ENCODE results near the gene SRRM3.
A peak's percentile ranks its signal among the peaks of the same experiment; 100 is the strongest.

SRRM3 gene

GRCh38 chr7:76302347-76303201 is 100.9 kb downstream of the SRRM3 start, which contains the start of gene HSPB1 (continued):
- TF ChIP-seq EGR2 (tag by site-specific recombination; IDR thresholded peaks at IDR 0.05; ENCODE audit: low read depth) (0 out of 2 replicates have a peak, but pooled peaks have one; percentile 31), ZNF341 (tag by site-specific recombination; IDR thresholded peaks at IDR 0.05; ENCODE audit: low read depth) (no peak), SP2 (tag by site-specific recombination; IDR thresholded peaks at IDR 0.05) (peak; percentile 54), ZFHX2 (tag by site-specific recombination; conservative IDR thresholded peaks at IDR 0.05) (peak; percentile 43)
- TF ChIP-seq, protein P1, sequence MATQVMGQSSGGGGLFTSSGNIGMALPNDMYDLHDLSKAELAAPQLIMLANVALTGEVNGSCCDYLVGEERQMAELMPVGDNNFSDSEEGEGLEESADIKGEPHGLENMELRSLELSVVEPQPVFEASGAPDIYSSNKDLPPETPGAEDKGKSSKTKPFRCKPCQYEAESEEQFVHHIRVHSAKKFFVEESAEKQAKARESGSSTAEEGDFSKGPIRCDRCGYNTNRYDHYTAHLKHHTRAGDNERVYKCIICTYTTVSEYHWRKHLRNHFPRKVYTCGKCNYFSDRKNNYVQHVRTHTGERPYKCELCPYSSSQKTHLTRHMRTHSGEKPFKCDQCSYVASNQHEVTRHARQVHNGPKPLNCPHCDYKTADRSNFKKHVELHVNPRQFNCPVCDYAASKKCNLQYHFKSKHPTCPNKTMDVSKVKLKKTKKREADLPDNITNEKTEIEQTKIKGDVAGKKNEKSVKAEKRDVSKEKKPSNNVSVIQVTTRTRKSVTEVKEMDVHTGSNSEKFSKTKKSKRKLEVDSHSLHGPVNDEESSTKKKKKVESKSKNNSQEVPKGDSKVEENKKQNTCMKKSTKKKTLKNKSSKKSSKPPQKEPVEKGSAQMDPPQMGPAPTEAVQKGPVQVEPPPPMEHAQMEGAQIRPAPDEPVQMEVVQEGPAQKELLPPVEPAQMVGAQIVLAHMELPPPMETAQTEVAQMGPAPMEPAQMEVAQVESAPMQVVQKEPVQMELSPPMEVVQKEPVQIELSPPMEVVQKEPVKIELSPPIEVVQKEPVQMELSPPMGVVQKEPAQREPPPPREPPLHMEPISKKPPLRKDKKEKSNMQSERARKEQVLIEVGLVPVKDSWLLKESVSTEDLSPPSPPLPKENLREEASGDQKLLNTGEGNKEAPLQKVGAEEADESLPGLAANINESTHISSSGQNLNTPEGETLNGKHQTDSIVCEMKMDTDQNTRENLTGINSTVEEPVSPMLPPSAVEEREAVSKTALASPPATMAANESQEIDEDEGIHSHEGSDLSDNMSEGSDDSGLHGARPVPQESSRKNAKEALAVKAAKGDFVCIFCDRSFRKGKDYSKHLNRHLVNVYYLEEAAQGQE (tag by site-specific recombination; IDR thresholded peaks at IDR 0.05): no peak
- TF ChIP-seq, protein P2, sequence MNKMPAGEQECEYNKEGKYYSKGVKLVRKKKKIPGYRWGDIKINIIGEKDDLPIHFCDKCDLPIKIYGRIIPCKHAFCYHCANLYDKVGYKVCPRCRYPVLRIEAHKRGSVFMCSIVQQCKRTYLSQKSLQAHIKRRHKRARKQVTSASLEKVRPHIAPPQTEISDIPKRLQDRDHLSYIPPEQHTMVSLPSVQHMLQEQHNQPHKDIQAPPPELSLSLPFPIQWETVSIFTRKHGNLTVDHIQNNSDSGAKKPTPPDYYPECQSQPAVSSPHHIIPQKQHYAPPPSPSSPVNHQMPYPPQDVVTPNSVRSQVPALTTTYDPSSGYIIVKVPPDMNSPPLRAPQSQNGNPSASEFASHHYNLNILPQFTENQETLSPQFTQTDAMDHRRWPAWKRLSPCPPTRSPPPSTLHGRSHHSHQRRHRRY (tag by site-specific recombination; IDR thresholded peaks at IDR 0.05): no peak

DNA sequence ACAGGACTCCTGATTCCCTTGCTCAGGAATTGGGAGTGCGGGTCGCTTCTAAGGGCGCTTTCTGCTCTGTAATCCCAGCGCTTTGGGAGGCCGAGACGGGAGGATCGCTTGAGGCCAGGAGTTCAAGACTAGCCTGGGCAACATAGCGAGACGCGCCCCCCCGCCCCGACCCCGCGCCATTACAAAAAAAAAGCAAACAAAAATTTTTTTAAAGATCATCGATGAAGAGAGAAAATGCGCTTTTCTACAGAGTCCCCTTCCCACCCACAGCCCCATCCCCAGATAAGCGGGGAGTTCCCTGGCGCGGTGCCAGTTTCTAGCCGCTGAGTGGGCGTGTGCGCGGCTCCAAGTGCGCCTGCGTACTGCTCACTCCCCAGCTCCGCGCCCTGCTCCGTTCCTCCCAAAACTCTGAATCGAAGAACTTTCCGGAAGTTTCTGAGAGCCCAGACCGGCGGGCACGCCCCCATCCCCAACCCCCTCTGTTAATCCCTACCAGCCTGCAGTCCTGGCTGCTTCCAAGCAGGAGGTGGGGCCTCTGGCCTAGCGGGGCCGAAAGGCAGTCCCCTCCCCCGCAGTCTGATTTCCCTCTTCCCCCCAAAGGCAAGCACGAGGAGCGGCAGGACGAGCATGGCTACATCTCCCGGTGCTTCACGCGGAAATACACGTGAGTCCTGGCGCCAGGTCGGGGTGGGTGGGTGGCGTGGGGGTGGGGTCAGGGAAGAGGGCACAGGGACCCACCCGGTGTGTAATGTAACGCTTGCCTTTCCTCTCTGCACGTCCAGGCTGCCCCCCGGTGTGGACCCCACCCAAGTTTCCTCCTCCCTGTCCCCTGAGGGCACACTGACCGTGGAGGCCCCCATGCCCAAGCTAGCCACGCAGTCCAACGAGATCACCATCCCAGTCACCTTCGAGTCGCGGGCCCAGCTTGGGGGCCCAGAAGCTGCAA is 101.8 kb downstream of the SRRM3 start:
- no peaks in the 10 kb centered on the region for H3K9me3 ChIP-seq (ENCODE audit: control insufficient read depth, insufficient read depth, low read depth, low read length)
- ChIA-PET POLR2A (interaction anchor here (0.6 to 1.5 kb wide), 9 partner anchors 9 to 1556 kb away, joined by 3 to 9 read pairs (median 3); partner anchors contain the start of gene YWHAG), CTCF (interaction anchor here (0.6 to 7.2 kb wide), 5 partner anchors 10 to 33 kb away, joined by 3 to 48 read pairs (median 3); no protein-coding TSS in a partner anchor)
- H3K36me3 ChIP-seq (ENCODE audit: control insufficient read depth in 2 of 2, insufficient read depth in 1 of 2, low read length in 2 of 2): no peaks in the 10 kb centered on the region
- peak overlapping the region; percentile 37 for H3K4me3 ChIP-seq (ENCODE audit: low read depth, low read length)
- H3K27ac ChIP-seq (ENCODE audit: extremely low read depth, low read depth, low read length): no peak overlapping the region; the same call in 1 of the 2 replicates
- H3K4me1 ChIP-seq (ENCODE audit: control insufficient read depth, insufficient read depth, low read length): peaks cover 2% of the 10 kb centered on the region; the same call in 1 of the 2 replicates
- TF ChIP-seq, protein P3, sequence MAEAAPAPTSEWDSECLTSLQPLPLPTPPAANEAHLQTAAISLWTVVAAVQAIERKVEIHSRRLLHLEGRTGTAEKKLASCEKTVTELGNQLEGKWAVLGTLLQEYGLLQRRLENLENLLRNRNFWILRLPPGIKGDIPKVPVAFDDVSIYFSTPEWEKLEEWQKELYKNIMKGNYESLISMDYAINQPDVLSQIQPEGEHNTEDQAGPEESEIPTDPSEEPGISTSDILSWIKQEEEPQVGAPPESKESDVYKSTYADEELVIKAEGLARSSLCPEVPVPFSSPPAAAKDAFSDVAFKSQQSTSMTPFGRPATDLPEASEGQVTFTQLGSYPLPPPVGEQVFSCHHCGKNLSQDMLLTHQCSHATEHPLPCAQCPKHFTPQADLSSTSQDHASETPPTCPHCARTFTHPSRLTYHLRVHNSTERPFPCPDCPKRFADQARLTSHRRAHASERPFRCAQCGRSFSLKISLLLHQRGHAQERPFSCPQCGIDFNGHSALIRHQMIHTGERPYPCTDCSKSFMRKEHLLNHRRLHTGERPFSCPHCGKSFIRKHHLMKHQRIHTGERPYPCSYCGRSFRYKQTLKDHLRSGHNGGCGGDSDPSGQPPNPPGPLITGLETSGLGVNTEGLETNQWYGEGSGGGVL (tag by site-specific recombination; IDR thresholded peaks at IDR 0.05): 0 out of 2 replicates have a peak, but pooled peaks have one; percentile 9
- TF ChIP-seq ZBTB17 (tag by site-specific recombination; IDR thresholded peaks at IDR 0.05) (peak; percentile 40; the same call in 1 of the 2 replicates), GLIS2 (tag by site-specific recombination; IDR thresholded peaks at IDR 0.05) (peak; percentile 33), PATZ1 (tag by site-specific recombination; IDR thresholded peaks at IDR 0.05) (peak; percentile 48), ZFHX2 (tag by site-specific recombination; conservative IDR thresholded peaks at IDR 0.05) (peak; percentile 48), WT1 (tag by site-specific recombination; IDR thresholded peaks at IDR 0.05) (0 out of 2 replicates have a peak, but pooled peaks have one; percentile 30), ZNF701 (tag by site-specific recombination; IDR thresholded peaks at IDR 0.05) (no peak), REPIN1 (tag by site-specific recombination; IDR thresholded peaks at IDR 0.05; ENCODE audit: low read depth) (no peak), ZNF600 (tag by site-specific recombination; IDR thresholded peaks at IDR 0.05) (0 out of 2 replicates have a peak, but pooled peaks have one; percentile 41), MZF1 (tag by site-specific recombination; IDR thresholded peaks at IDR 0.05; ENCODE audit: borderline replicate concordance) (0 out of 2 replicates have a peak, but pooled peaks have one; percentile 34), PBX3 (CRISPR knock-in tag; IDR thresholded peaks at IDR 0.05) (0 out of 2 replicates have a peak, but pooled peaks have one; percentile 28), SP7 (tag by site-specific recombination; IDR thresholded peaks at IDR 0.05) (0 out of 2 replicates have a peak, but pooled peaks have one; percentile 17), ZNF660 (tag by site-specific recombination; IDR thresholded peaks at IDR 0.05) (peak; percentile 76), ZNF747 (tag by site-specific recombination; IDR thresholded peaks at IDR 0.05) (no peak)
- TF ChIP-seq, protein P4, sequence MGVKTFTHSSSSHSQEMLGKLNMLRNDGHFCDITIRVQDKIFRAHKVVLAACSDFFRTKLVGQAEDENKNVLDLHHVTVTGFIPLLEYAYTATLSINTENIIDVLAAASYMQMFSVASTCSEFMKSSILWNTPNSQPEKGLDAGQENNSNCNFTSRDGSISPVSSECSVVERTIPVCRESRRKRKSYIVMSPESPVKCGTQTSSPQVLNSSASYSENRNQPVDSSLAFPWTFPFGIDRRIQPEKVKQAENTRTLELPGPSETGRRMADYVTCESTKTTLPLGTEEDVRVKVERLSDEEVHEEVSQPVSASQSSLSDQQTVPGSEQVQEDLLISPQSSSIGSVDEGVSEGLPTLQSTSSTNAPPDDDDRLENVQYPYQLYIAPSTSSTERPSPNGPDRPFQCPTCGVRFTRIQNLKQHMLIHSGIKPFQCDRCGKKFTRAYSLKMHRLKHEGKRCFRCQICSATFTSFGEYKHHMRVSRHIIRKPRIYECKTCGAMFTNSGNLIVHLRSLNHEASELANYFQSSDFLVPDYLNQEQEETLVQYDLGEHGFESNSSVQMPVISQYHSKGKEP (tag by site-specific recombination; IDR thresholded peaks at IDR 0.05): peak; percentile 53; the same call in 1 of the 2 replicates

Measured in HEK293 (cell line).